SK-MEL-5 (cell line): Measurements from ENCODE around the gene NEDD8. TPM values are rescaled to one million over a fixed set of nuclear protein-coding genes. Genes with fewer than 3 reads are reported as not detected.

ENCODE experiments used
- DNase-seq: peaks from one replicate; pipeline ENCODE4 v3.0.0-alpha.2; 2016; ENCODE audit warnings: low read depth, low spot score
- in situ Hi-C: cut with HindIII; loops from 2 replicates; pipeline ENCODE4 v1.10.0; 2016; ENCODE audit warnings: low sequenced_read_pairs, high pct_unique_total_duplicates, low pct_unique_long_range_greater_than_20kb
- total RNA-seq: library from RNA; depleted of rRNA; stranded (reverse); fragments of >200 nt; shearing (Covaris generic); gene quantifications from 2 replicates; pipeline ENCODE4 v1.2.3, GENCODE V29; 2014

NEDD8 gene
- total RNA-seq, 1 experiment from 2014 or later = 249 TPM

- in situ Hi-C loops = no loop called here
- no peak for DNase-seq
Observed at GRCh38 chr14:24192933-24193332, 39.2 kb downstream of the NEDD8 start.

DNA sequence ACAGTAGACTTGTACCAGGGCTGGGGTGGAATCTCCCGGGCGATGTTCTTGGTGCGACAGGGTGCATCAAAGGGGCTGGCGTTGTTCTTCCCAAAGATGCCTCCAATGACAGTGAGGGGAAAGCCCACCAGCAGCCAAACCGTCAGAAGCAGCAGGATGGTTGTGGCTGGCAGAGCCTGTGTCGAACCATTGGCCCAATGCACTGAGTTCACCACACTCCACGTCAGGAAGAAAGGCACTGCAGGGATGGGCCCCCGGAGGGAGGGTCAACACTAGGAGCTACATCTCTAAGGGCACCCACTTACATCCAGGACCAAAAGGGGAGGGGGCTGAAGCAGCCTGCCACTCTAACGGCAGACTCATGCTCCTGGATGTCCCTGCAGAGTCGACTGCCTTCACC is 41.8 kb downstream of the NEDD8 start:
- no peak for DNase-seq
- in situ Hi-C loops = no loop called here

GRCh38 chr14:24189460-24189859 is 42.7 kb downstream of the NEDD8 start:
- no peak for DNase-seq
- in situ Hi-C loops = no loop called here

GRCh38 chr14:24189059-24189375 is 43.1 kb downstream of the NEDD8 start:
- in situ Hi-C loops = no loop called here
- DNase-seq = no peak

- in situ Hi-C loops = no loop called here
- peak; percentile 96 for DNase-seq
Observed at GRCh38 chr14:24188251-24189058, 43.7 kb downstream of the NEDD8 start, which contains the start of gene IPO4. TSS of gene IPO4 (minus strand) at chr14:24188816. CDS start at chr14:24188787, 29 bp downstream.

GRCh38 chr14:24187539-24187915 is 44.6 kb downstream of the NEDD8 start:
- in situ Hi-C loops = no loop called here
- no peak for DNase-seq

- in situ Hi-C loops = no loop called here
Observed at GRCh38 chr14:24186831-24187538, 45.2 kb downstream of the NEDD8 start.

DNA sequence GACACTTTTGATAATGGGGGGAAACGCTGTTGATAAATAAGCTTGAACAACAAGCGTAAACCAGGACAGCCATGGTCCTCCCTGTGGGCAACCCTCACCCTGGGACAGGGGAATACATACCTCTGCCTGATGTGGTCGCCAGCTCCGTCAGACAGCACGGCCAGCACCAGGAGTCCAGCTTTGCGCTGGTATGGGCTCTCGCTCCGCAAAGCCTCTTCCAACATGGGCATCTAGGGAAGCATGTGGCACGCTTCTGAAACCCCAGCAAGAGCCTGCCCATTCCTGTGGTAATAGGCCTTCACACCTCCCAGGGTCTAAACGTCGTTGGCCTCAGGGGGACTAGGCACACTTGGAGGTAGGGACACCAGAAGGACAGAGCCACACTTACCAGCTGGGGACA is 46.4 kb downstream of the NEDD8 start:
- DNase-seq = no peak
- in situ Hi-C loops = no loop called here

More at GRCh38 chr14:24186831-24187538, 45.2 kb downstream of the NEDD8 start:
- DNase-seq = no peak

- in situ Hi-C loops = no loop called here
- no peak for DNase-seq
Observed at GRCh38 chr14:24185026-24185425, 47.1 kb downstream of the NEDD8 start.

DNA sequence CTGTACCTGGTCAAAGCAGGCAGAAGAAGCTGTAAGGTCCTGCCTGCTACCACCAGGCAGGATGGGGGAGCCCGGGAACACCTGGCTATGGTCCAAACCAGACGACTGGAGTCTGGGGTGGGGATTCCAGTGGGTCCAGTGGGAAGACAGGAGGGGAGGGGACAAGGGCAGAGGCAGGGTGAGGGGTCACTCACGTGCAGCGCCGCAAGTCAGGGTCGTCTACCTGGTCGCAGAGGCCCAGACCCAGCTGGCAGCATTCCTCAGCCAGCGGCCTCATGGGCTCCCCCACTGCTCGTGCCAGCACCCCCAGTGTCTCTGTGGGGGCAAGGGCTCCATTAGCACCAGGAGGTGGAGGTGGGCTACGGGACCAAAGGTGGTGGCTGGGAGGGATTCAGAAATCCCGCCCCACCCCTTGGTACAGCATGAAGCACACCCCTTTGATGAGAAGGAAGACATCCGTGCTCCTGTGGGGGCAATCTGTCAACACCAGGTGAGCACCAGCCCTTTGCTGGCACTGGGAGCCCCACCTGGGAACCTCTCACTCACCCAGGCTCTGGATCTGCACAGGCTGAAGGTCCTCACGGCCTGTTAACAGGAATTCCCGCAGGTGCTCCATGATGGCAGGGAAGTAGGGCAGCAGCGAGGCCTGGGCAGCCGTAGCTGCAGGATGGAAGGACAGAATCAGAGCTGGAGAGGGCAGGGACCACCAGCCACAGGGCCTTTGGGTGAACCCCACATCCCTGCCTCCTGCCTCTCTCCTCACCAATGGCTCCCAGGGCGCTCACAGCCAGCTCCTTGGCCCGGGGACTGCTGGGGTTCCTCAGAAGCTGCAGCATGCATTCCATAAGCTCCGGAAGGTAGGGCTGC is 47.8 kb downstream of the NEDD8 start:
- DNase-seq = no peak
- in situ Hi-C loops = no loop called here

- DNase-seq = no peak
- in situ Hi-C loops = no loop called here
Observed at GRCh38 chr14:24183014-24183481, 49.1 kb downstream of the NEDD8 start.

DNA sequence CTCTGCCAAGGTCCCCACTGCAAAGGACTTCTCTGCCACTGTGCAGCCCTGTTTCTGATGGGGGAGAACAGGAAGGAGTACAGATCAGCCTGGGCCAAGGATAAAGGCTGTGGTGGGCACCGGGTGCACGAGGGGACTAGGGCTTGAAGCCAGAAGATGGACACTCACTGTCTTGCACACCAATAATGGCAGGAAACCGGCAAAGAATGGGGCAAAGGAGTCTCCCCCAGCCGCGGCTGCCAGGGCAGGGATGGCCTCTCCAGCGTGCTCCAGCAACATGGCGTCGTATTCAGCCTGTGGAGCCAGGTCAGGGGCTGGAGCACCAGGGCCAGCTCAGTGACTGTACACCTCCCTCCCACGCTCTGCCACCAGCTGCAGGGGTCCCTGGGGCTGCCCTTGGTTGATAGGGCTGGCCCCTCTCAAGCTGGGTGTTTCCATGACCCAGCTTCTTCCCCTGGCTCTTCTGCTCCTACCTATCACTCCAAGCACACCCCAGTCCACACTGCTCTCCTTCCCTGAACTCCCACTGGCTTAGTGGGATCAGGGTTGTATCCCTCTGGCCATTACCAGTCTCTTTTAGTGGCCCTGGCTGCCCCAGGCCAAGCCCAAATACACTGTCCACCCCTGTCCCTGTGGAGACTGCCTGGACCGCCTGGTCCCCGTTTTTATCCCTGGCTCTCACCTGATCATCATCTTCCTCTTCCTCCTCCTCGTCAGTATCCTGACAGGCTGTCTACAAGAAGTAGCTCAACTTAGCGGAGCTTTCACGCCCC is 49.9 kb downstream of the NEDD8 start:
- DNase-seq = no peak
- in situ Hi-C loops = no loop called here

DNA sequence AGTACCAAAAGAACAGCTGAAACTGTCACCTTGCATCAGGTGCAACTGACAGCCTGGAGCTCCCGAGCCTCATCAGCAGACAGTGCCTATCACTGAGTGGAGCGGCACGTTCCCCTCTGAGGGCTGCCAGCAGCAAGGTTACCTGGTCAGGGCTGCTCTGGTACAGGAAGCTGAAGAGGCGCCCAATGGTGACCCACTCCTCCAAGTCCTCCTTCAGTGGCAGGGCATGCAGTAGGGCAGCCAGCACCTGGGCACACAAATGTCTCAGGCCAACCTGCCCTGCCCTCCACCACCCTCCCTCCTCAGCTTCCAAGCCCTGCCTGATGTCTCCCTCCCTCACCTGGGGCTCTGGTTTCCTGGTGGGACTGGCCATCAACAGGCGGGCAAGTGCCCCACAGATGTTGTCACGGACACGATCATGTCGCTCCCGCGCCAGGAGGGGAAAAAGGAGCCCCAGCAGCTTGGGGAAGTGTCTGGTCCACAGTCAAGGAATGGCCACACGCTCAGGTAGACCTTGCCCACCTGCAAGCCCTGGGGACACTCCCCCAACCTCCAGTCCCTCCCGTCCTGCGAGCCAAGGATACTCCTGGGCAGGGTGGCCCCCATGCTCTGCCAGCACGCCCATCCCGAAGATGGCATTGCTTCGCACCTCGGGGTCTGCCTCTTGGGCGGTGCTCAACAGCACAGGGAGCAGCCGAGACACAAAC is 50.6 kb downstream of the NEDD8 start:
- in situ Hi-C loops = no loop called here
- DNase-seq = no peak

- peak; percentile 20 for DNase-seq
- in situ Hi-C loops = no loop called here
Observed at GRCh38 chr14:24179961-24180796, 52.0 kb downstream of the NEDD8 start.

- no peak for DNase-seq
- in situ Hi-C loops = no loop called here
Observed at GRCh38 chr14:24179294-24179960, 52.7 kb downstream of the NEDD8 start.
